EH (cell line): ENCODE data around the gene KCNH3.
"Not testable (repeated sequence)": the region's sequence is repeated elsewhere in the genome, so short reads cannot be mapped to it uniquely, and the experiment has no call there.

ENCODE experiments used
- DNase-seq: peaks from one replicate; pipeline ENCODE4 v3.0.0-alpha.2; 2015; ENCODE audit warnings: low read depth

Gene KCNH3, protein sequence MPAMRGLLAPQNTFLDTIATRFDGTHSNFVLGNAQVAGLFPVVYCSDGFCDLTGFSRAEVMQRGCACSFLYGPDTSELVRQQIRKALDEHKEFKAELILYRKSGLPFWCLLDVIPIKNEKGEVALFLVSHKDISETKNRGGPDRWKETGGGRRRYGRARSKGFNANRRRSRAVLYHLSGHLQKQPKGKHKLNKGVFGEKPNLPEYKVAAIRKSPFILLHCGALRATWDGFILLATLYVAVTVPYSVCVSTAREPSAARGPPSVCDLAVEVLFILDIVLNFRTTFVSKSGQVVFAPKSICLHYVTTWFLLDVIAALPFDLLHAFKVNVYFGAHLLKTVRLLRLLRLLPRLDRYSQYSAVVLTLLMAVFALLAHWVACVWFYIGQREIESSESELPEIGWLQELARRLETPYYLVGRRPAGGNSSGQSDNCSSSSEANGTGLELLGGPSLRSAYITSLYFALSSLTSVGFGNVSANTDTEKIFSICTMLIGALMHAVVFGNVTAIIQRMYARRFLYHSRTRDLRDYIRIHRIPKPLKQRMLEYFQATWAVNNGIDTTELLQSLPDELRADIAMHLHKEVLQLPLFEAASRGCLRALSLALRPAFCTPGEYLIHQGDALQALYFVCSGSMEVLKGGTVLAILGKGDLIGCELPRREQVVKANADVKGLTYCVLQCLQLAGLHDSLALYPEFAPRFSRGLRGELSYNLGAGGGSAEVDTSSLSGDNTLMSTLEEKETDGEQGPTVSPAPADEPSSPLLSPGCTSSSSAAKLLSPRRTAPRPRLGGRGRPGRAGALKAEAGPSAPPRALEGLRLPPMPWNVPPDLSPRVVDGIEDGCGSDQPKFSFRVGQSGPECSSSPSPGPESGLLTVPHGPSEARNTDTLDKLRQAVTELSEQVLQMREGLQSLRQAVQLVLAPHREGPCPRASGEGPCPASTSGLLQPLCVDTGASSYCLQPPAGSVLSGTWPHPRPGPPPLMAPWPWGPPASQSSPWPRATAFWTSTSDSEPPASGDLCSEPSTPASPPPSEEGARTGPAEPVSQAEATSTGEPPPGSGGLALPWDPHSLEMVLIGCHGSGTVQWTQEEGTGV

DNA sequence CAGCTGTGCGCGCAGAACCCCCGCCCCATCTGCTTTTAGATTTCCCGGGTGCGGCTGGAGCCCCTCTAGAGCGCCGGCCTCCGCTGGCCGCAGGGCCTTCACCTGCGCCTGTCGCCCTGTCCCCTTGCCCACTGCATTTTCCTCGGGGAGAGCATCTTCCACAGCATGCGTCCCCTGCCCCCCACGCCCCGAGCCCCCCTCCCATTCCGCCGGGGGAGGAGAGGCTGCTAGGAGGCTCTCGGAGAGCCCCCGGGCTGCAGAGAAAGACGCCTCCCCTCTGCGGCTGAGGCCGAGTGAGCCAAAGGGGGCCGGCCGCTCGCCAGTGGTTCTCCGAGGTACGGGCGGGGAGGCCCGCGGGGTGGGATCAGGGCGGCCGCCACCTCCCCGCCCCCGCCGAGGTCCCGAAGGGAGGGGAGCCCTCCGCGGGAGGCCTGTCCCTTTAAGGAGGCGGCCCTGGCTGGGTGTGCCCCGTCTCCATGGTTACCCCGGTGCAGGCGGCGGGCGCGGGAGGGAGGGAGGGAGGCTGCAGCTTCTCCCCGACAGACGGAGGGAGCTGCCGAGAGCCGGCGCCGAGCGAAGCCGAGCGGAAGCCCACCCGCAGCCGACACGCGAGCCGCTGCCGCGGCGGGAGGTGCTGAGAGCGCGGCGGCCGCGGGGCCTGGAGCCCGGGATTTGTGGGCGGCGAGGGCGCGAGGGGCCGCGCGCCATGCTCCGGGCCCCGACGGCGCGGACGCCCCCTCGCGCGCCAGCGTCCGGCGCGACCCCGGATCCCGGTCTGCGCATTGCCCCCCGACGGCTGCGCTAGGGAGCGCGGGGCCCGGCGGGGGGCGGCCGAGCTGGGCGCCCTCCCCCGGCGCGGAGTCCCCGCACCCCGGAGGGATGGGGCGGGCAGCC lies at the start of gene KCNH3:
Gene KCNH3, plus strand, starts transcription at position 521 of the 894 bp plus-strand sequence. CDS start 387 bp downstream, outside the sequence.
- DNase-seq, result peak; percentile 78

DNA sequence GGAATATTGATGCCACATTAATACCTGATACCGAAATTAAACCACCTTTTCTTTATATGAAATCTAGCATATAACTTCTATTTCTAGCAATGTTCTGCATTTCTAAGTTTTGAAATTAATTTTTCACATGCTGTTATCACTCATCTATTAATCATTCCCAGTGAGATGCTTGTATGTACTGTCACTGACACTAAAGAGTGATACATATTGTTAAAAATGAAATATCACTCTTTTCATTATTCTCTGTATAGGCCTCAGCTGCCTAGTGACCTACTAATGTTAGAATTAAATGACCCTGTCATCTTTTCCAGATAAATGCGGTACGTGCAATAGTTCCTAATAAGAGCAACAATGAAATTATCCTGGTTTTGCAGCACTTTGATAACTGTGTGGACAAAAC lies 49.7 kb upstream of the KCNH3 start:
- no peak for DNase-seq

DNA sequence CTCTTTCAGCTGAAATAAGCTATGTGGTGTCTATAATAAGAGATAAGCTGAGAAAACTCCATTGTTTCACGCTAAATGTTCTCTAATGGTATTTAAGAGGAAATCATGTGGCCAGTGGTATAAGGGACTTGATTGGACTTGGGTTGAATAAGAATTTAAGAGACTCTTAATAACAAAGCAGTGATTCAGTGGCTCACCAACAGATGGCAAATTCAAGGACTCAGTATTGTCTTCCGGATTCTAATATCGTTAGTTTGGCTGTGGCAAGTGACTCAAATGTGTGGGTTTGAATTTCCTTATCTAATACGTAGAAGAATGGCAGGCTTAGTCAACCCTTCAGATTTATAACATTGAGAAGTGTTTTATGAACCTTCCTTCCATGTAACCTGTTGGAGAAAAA lies 49.1 kb upstream of the KCNH3 start:
- DNase-seq, result peak; percentile 79

DNA sequence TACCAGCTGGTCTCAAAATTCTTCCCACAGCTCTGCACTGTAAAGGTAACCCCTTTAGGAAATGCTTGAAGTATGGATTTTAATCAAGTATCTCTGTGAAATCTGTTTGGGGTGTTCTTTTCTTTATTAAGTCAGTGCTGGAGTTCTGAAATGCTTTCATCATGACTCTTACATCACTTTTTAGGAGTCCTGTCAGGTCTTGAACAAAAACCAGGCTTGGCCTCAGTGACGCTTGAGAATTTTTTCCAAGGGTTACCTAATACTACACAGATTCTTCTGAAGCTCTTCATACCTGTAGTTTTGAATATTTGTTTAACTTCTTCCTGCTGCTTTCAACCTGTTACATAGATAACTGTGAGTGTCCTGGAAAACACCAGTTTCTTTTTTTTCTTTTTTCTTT lies 47.0 kb upstream of the KCNH3 start:
- DNase-seq, result peak; percentile 18

- DNase-seq, result no peak
Measured at GRCh38 chr12:49493900-49494299, 44.9 kb upstream of the KCNH3 start.

DNA sequence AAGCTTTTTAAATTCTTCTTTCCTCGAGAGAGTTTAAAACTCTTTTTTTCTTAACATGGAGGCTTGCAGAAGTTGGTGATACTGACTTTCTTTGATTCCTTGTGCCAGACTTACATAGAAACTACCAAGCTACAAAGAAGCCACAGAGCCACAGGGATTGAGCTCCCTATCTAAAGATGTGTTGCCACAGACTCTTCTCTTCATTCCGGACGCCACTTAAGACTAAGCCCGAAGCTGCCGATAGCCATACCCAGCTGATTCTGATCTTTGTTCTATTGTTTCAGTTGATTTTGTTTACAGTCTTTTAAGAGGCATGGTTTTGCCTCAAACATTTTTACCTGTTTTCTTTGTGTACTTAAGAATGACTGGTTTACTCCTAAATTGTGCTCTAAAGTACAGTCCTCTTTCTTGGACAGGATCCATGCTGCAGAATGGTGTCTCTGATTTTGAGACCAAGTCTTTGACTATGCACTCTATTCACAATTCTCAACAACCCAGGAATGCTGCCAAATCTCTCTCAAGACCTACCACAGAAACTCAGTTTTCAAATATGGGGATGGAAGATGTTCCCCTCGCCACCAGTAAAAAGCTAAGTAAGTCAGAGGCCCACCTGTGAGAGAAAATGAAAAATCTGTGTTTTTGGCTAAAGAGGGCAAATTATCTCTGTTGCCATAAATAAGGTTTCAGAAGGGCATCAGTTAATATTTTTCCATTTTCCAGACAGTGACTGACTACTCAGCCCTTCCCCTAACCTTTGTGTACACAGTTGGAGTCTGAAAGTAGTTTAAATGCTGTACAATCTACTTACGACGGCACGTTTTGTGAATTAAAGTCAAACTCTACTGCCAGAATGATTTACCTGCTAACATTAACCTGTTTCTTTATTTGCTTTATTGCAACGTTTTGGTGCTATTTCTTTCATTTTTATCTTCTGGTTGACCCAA lies 42.1 kb upstream of the KCNH3 start:
- DNase-seq, result no peak

GRCh38 chr12:49501895-49502294 lies 36.9 kb upstream of the KCNH3 start:
- no peak for DNase-seq

GRCh38 chr12:49502590-49502989 lies 36.2 kb upstream of the KCNH3 start:
- peak; percentile 52 for DNase-seq

GRCh38 chr12:49503674-49504180 lies 35.1 kb upstream of the KCNH3 start:
- DNase-seq, result peak; percentile 66

DNA sequence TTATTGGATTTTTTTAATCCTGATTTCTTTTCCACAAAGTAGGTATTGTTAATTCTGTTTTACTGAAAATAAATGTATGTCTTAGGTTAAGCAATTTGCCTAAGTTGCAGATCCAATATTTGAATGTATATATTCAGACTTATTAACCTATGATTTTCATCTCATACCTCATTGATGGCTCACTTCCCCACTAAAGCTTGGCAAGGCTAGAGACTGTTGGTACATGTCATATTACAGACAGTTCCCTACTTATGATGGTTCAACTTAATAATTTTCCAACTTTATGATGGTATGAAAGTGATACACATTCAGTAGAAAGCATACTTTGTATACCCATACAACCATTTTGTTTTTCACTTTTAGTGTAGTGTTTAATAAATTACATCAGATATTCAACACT lies 33.2 kb upstream of the KCNH3 start:
- DNase-seq, result peak; percentile 27

DNA sequence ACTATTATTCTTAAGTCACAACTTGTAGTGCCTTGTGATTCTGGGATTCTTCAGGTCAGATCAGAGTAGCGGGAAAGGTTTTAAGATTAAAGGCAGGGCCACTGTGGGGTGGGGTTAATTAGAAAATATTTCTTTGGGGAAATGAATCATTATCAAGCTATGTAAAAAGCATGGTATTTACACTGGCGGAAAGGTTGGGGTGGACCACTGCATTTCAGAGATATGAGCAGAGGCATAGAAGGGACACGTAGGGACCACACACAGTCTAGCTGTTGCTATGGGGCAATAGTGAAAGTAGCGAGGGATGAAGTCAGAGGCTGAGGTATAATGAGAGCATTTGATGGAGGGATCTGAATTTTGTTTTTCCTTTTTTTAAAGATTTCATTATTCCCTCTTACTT lies 31.7 kb upstream of the KCNH3 start:
- peak; percentile 95 for DNase-seq

GRCh38 chr12:49509681-49510080 lies 29.1 kb upstream of the KCNH3 start:
- not testable (repeated sequence) for DNase-seq

GRCh38 chr12:49511410-49511809 lies 27.4 kb upstream of the KCNH3 start:
- no peak for DNase-seq

GRCh38 chr12:49512546-49512945 lies 26.3 kb upstream of the KCNH3 start:
- DNase-seq, result no peak

- peak; percentile 80 for DNase-seq
Measured at GRCh38 chr12:49515266-49515665, 23.6 kb upstream of the KCNH3 start.

- peak; percentile 31 for DNase-seq
Measured at GRCh38 chr12:49518914-49519573, 19.8 kb upstream of the KCNH3 start.

DNA sequence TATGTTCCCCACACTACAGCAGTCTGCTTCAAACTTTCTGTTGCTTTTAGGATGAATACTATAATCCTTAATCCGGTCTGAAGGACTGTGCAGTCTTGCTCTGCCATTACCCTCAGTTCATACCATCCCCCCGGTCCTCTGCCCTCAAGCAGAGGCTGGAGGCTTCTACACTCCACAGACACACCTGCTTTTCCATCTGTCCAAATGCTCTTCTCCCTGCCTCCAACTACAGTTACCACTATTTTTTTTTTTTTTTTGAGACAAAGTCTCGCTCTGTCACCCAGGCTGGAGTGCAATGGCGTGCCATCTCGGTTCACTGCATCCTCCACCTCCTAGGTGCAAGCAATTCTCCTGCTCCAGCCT lies 19.3 kb upstream of the KCNH3 start:
- DNase-seq, result no peak

DNA sequence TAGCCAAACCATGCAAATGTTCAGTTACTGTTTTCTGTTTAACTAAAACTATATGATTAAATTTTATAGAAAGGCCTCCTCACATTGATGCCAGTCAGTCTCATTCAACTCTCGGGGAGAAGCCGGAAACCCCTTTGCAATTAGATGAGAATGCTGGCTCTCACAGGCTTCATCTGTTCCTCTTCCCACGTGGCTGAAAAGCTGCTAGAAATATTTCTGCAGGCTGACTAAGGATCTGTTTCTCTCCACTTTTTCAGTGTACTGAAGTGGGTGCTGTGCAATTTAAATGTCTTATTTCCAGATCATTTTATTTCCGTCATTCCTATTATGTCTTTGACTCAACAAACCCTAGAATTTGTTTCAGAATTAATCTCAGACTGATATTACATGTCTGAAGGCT lies 17.4 kb upstream of the KCNH3 start:
- DNase-seq, result no peak

- DNase-seq, result no peak
Measured at GRCh38 chr12:49524660-49525324, 14.0 kb upstream of the KCNH3 start.
